Body of pancreas (tissue), 4 donors: ENCODE results near the gene LRRC40.

ENCODE experiments used
- POLR2A ChIP-seq, 3 donors: fragments of 450-650 bp; IDR thresholded peaks; one replicate each; pipeline ENCODE4 v1.6.1; 2016; ENCODE audit warnings: antibody characterized with exemption in 3 of 3, mild to moderate bottlenecking in 2 of 3
- TF ChIP-seq, protein P1 (sequence below), 7 experiments: fragments of 450-650 bp in 4 of 7; fragments of 200-600 bp in 3 of 7; sonication (generic) in 3 of 7; IDR thresholded peaks; one replicate each; pipeline ENCODE4 v1.5.1; 2016 to 2019; ENCODE audit warnings: antibody characterized with exemption in 7 of 7

DNA sequence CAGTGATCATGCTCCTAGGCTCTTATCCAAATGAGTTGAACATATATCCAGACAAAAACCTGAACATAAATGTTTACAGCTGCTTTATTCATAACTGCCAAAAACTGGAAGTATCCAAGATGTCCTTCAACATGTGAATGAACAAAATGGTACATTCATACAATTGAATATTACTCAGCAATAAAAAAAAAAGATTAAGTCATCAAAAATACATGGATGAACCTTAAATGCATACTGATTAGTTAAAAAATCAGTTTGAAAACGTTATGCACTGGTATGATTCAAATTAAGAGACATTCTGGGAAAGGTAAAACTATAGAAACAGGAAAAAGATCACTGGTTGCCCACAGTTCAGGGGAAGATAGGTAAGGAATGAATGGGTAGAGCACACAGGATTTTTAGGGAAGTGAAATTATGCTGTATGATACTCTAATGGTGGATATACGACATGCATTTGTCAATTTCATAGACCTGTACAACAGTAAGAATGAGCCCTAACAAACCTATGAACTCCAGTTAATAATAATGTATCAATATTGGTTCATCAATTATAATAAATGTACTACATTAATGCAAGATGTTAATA lies 3.1 kb downstream of the LRRC40 start:
- TF ChIP-seq, protein P1, sequence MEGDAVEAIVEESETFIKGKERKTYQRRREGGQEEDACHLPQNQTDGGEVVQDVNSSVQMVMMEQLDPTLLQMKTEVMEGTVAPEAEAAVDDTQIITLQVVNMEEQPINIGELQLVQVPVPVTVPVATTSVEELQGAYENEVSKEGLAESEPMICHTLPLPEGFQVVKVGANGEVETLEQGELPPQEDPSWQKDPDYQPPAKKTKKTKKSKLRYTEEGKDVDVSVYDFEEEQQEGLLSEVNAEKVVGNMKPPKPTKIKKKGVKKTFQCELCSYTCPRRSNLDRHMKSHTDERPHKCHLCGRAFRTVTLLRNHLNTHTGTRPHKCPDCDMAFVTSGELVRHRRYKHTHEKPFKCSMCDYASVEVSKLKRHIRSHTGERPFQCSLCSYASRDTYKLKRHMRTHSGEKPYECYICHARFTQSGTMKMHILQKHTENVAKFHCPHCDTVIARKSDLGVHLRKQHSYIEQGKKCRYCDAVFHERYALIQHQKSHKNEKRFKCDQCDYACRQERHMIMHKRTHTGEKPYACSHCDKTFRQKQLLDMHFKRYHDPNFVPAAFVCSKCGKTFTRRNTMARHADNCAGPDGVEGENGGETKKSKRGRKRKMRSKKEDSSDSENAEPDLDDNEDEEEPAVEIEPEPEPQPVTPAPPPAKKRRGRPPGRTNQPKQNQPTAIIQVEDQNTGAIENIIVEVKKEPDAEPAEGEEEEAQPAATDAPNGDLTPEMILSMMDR (IDR thresholded peaks at IDR 0.05): no peak
- TF ChIP-seq POLR2A (IDR thresholded peaks at IDR 0.05): no peak
